K562 treated with DMSO at 1 percent for 24 hours (cell line): Measurements from ENCODE around the gene LRIT3. TPM values are rescaled to one million over a fixed set of nuclear protein-coding genes. Genes with fewer than 3 reads are reported as not detected.

ENCODE experiments used
- total RNA-seq: library from RNA; unstranded; fragments of 300-600 nt; gene quantifications from 2 replicates; pipeline ENCODE4 v1.2.3, GENCODE V29; 2022; ENCODE audit warnings: low read depth; ENCODE audit not compliant: insufficient read depth

Gene LRIT3, protein sequence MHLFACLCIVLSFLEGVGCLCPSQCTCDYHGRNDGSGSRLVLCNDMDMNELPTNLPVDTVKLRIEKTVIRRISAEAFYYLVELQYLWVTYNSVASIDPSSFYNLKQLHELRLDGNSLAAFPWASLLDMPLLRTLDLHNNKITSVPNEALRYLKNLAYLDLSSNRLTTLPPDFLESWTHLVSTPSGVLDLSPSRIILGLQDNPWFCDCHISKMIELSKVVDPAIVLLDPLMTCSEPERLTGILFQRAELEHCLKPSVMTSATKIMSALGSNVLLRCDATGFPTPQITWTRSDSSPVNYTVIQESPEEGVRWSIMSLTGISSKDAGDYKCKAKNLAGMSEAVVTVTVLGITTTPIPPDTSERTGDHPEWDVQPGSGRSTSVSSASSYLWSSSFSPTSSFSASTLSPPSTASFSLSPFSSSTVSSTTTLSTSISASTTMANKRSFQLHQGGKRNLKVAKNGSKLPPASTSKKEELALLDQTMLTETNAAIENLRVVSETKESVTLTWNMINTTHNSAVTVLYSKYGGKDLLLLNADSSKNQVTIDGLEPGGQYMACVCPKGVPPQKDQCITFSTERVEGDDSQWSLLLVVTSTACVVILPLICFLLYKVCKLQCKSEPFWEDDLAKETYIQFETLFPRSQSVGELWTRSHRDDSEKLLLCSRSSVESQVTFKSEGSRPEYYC
- total RNA-seq: not detected in 2 replicates

GRCh38 chr4:109847896-109848442, at the start of gene LRIT3:
LRIT3 (plus strand) TSS chr4:109848107; CDS start chr4:109848202, 95 bp downstream.

DNA sequence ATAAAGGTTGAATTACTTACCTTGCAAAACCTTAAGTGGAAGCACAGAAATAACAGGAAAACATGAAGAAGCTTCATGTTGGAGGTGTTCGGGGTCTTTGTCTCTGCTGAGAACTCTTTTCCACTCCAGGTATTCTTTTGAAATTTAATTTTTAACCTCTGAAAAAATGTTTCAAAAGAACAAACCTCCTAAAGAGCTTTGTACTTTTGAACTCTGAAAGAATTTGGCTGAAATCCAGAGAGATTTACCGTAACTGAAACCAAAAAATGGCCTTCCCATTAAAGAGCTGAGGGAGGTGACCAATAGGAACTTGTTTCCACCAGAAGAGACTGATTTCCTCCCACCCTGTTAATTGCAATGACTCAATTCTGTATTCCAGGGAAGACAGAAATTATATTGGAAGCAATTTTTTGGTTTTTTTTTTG, 46.0 kb upstream of the LRIT3 start, which contains the start of gene CFI:
CFI (minus strand) TSS at position 105 of the 425 bp plus-strand sequence; CDS start at position 77, 28 bp downstream.

DNA sequence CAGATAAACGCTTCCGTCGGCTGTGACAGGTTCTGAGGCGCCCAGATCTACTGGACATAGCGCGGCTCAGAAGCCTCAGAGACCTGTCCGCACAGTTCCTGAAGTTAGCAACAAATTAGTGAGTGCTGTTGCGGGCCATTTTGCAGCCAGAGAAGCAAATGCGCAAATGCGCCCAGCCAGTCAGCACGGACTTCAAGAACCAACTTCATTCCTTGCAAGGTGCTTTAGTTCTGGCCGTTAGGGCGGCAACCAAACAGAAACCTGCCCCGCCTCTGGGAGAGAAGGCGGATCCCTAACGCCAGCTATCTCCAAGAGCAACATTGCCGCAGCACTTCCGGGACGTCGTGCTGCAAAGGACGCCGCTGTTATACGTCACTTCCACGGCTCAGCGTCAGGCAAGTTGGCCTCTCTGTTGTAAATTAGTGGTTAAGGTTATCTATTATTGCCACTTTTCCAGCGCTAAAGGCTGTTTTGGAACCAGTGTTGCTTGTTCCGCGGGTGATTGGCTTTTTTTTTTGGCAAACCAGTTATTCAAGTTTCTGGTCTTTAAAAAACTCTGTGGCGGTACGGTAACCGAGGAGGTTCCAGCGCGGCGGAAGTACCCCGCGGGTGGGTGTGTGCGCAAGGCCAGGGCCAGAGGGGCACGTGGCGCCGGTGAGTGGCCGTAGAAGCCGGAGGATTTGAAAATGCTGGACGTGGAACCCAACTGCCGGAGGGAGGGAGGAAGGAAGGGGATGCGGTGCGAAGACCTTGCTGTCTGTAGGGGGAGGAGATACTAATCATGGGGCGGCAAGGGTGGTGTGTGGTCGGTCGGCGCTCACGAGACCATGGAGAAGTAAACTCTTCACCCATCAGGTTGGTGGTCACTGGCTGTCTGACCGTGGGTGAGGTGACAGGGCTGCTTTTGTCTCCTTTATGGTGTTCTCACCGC, 32.5 kb upstream of the LRIT3 start, which contains the start of gene GAR1:
GAR1 (plus strand) TSS at position 612 of the 931 bp plus-strand sequence. CDS start 403 bp downstream, outside the sequence.

GRCh38 chr4:109827672-109828071, 20.2 kb upstream of the LRIT3 start, which contains the start of gene RRH:
RRH (plus strand) TSS chr4:109827972; CDS start chr4:109828028, 56 bp downstream.

GRCh38 chr4:109912706-109913595, 65.0 kb downstream of the LRIT3 start, which contains the start of gene EGF:
EGF (plus strand) TSS chr4:109912883; CDS start chr4:109913336, 453 bp downstream.

Other genes with a start within 250 kb of the LRIT3 start
- gene CASP6, start 144.7 kb upstream of the LRIT3 start, total RNA-seq: 32.2 and 34.0 TPM in 2 replicates
- gene PLA2G12A, start 118.0 kb upstream of the LRIT3 start, total RNA-seq: 22.8 and 56.3 TPM in 2 replicates
- gene CFI, start 46.1 kb upstream of the LRIT3 start, total RNA-seq: 0.75 and 1.1 TPM in 2 replicates
- gene GAR1, start 32.3 kb upstream of the LRIT3 start, total RNA-seq: 15.3 and 16.1 TPM in 2 replicates
- not detected in 2 replicates for gene RRH, start 20.1 kb upstream of the LRIT3 start, total RNA-seq
- gene EGF, start 64.8 kb downstream of the LRIT3 start, total RNA-seq: 3.4 and 6.4 TPM in 2 replicates